HFF-Myc (cell line): ENCODE measurements around the gene TNNC2.
"Not testable (repeated sequence)": the region's sequence is repeated elsewhere in the genome, so short reads cannot be mapped to it uniquely, and the experiment has no call there.

ENCODE experiments used
- DNase-seq: peaks from one replicate; pipeline ENCODE4 v3.0.0-alpha.2; 2011; ENCODE audit warnings: low read depth; ENCODE audit errors: extremely low read depth
- H3K4me3 ChIP-seq: replicated peaks from 2 replicates; pipeline ENCODE4 v1.5.1; 2011; ENCODE audit warnings: low read depth, mild to moderate bottlenecking, control low read depth, low read length
- CTCF ChIP-seq: IDR thresholded peaks from 2 replicates; pipeline ENCODE4 v1.5.1; 2012; ENCODE audit warnings: mild to moderate bottlenecking, low read depth, low read length, control low read depth; ENCODE audit errors: missing control alignments

TNNC2 gene

GRCh38 chr20:45833030-45833882 is 6.1 kb upstream of the TNNC2 start, which contains the start of gene SNX21:
SNX21 (plus strand) TSS chr20:45833799; CDS start chr20:45833920, 121 bp downstream.
- no peak for TF ChIP-seq CTCF
- peak; percentile 52 for DNase-seq
- H3K4me3 ChIP-seq = peak within 1 kb of the TSS; percentile 63

GRCh38 chr20:45832619-45833018 is 5.5 kb upstream of the TNNC2 start:
- H3K4me3 ChIP-seq = no peak overlapping the region
- no peak for DNase-seq
- no peak for TF ChIP-seq CTCF

- not testable (repeated sequence) for H3K4me3 ChIP-seq, DNase-seq
Observed at GRCh38 chr20:45829673-45830106, 2.6 kb upstream of the TNNC2 start.

DNA sequence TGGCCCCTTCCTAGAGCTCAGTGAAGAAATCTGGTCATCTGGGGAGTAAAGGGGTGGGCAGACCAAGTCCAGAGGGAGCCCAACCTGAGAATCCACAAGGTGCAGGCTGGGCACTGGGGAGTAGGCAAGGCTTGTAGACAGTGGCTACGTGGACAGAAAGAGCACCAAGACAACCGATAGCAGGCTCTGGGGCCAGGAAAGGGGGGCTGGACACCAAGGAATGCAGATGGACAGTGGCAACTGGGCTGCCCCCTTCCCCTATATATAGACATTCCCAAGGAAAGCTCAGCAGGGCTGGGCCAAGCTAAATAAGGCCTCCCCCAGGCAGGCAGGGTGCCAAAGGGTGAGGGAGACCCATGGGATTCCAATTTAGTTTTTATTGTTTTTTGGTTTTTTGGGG is 1.5 kb upstream of the TNNC2 start:
- no peak for TF ChIP-seq CTCF
- no peak for DNase-seq
- no peak overlapping the region for H3K4me3 ChIP-seq

DNA sequence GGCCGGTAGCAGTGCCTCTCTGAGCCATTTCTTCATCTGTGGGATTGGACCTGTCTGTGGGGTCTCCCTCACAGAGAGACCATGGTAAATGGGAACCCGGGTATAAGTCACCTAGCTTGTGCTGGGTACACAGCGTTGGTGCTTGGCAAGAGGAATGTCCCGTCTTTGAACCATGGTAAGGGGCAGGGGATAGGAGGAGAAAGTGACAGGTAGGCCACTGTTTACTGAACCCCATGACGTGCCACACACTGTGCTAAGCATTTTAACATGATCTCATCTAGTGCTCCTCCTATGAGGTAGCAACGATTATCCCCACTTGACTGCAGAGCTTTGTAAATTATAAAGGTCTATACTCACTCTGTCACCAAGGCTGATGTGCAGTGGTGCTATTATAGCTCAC is 600 bp upstream of the TNNC2 start:
- no peak for DNase-seq
- TF ChIP-seq CTCF = no peak
- H3K4me3 ChIP-seq = no peak overlapping the region

DNA sequence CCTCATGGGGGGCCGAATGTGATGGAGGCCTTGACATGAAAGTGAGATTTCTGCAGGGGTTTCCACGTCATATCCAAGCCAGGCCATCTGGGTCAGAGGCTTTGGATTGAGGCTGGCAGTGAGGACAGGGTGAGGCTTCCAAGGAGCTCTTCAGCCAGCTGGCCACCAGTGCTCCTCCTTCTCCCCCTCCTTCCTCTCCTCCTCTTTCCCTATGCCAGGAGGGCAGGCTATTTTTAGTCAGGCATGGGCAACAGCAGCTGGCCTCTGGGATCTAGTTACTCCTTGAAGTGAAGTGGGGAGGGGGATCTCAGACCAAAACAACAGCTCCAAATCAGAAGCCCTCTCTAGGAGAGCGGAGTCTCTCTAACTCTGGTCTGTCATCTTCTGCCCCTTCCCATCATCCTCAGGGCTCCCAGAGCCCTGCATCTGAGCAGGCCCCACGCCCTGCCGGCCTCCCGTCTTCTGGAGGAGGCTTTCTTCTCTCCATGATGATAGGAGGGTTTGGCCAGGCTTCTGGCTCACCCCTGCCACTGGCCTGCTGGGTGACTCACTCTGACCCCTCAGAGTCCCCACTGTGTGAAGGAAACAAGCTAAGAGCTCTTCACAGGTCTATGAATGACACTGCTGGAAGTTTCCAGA is 612 bp downstream of the TNNC2 start:
- no peak for DNase-seq

More for the DNA sequence above, 612 bp downstream of the TNNC2 start:
- no peak for TF ChIP-seq CTCF
- no peak overlapping the region for H3K4me3 ChIP-seq
